ENCODE measurements around the gene ROBO1. TPM values are rescaled to one million over a fixed set of nuclear protein-coding genes. Genes with fewer than 3 reads are reported as not detected.

Gene ROBO1
- total and polyA plus RNA-seq, 2 of the 8 experiments (the other 6 are each of a cell fraction or from before 2014, with no cell fraction given), result 51.4 to 91.0 TPM

DNA sequence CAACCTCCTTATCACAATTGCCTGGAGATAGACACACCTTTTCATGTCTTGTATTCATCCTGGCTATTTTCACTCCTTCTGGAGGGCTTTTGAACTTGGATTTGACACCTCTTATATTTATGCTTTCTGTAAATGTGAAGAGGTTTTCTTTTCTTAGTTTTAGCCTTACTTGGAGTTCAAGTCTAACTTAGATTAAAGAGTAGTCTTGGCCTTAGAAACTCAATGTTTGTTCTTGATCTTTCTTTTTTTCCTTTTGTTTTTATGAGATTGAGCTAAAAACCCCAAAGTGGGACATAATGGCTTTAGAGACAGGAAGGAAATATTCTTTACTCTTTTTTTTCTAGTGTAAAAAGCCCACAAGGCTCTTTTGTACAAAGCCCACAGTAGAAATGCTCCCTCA, 1054.9 kb downstream of the ROBO1 start:
- no peak overlapping the region for H3K27ac ChIP-seq (ENCODE audit: low read depth, low read length)
- H4K5ac ChIP-seq (ENCODE audit: insufficient read length, low read depth, low read length), result no peak overlapping the region
- H3K23me2 ChIP-seq (ENCODE audit: low read depth, low read length), result no peaks in the 10 kb centered on the region
- H3K14ac ChIP-seq (ENCODE audit: insufficient read length), result no peak overlapping the region
- CTCF ChIA-PET (ENCODE audit: partially characterized antibody), result no interaction called here
- H2BK120ac ChIP-seq (replicated peaks; ENCODE audit: low read depth, low read length), result no peak overlapping the region
- no peaks in the 10 kb centered on the region for H3K4me1 ChIP-seq (replicated peaks in 1 of 4; ENCODE audit: control insufficient read depth in 3 of 4, insufficient read depth in 4 of 4, low read length in 3 of 4)
- no peak overlapping the region for H3K56ac ChIP-seq (replicated peaks; ENCODE audit: insufficient read length, low read depth, low read length)
- H2AFZ ChIP-seq (ENCODE audit: low read length), result no peak overlapping the region
- H3K9me3 ChIP-seq (ENCODE audit: insufficient read depth in 2 of 2, low read depth in 1 of 2, low read length in 1 of 2), result no peaks in the 10 kb centered on the region
- H2BK20ac ChIP-seq (ENCODE audit: low read length), result no peak overlapping the region
- H4K91ac ChIP-seq (replicated peaks; ENCODE audit: insufficient read length, low read length), result no peak overlapping the region
- FAIRE-seq, result no peak
- no peak overlapping the region for H2AK5ac ChIP-seq (ENCODE audit: low read depth, low read length)
- H3K79me1 ChIP-seq (ENCODE audit: low read depth, low read length), result no peaks in the 10 kb centered on the region
- H4K20me1 ChIP-seq (replicated peaks in 1 of 2; ENCODE audit: control insufficient read depth in 1 of 2, insufficient read depth in 2 of 2, low read length in 2 of 2), result peaks cover 0 to 1% of the 10 kb centered on the region in 2 experiments
- no peak overlapping the region for H3K4me2 ChIP-seq (ENCODE audit: insufficient read depth in 1 of 2, low read depth in 2 of 2, low read length in 2 of 2)
- H4K8ac ChIP-seq (ENCODE audit: extremely low read depth, insufficient read depth, low read length), result no peak overlapping the region
- no peak overlapping the region for H3K9ac ChIP-seq (replicated peaks in 1 of 4; ENCODE audit: extremely low read depth in 1 of 4, low read depth in 3 of 4, low read length in 3 of 4)
- H3K36me3 ChIP-seq (ENCODE audit: control insufficient read depth in 2 of 4, insufficient read depth in 4 of 4, low read length in 3 of 4), result peaks cover 0 to 8% (median 0%) of the 10 kb centered on the region in 4 experiments; a peak in 3 of 8 replicates
- H2BK5ac ChIP-seq (ENCODE audit: low read depth, low read length), result no peak overlapping the region
- no peak overlapping the region for H2BK15ac ChIP-seq (ENCODE audit: low read length)
- H3K23ac ChIP-seq (ENCODE audit: insufficient read length), result no peak overlapping the region
- H3K79me2 ChIP-seq (ENCODE audit: control insufficient read depth in 1 of 2, insufficient read depth in 2 of 2, low read length in 2 of 2), result no peaks in the 10 kb centered on the region
- H3K27me3 ChIP-seq (replicated peaks in 1 of 4; ENCODE audit: control insufficient read depth in 3 of 4, extremely low read depth in 1 of 4, insufficient read depth in 3 of 4, low read length in 3 of 4), result no peaks in the 10 kb centered on the region
- H3K4ac ChIP-seq (replicated peaks; ENCODE audit: insufficient read length, low read depth, low read length), result no peak overlapping the region
- no peak overlapping the region for H2BK12ac ChIP-seq (ENCODE audit: low read depth, low read length)
- H3K18ac ChIP-seq (ENCODE audit: extremely low read depth, low read length), result no peak overlapping the region
- DNase-seq (ENCODE audit: low read depth in 1 of 2, low spot score in 2 of 2), result no peak
- POLR2A ChIA-PET (ENCODE audit: partially characterized antibody), result no interaction called here
- no peak overlapping the region for H3K4me3 ChIP-seq (ENCODE audit: extremely low read depth in 1 of 4, insufficient read depth in 2 of 4, low read depth in 3 of 4, low read length in 4 of 4)
- TF ChIP-seq RNF2 (IDR thresholded peaks at IDR 0.05; ENCODE audit: borderline replicate concordance, low read depth, low read length, missing control alignments, poor library complexity, severe bottlenecking), result no peak
- no peak for TF ChIP-seq SIX5 (IDR thresholded peaks at IDR 0.05; ENCODE audit: low read depth, low read length)
- TF ChIP-seq, protein P1, sequence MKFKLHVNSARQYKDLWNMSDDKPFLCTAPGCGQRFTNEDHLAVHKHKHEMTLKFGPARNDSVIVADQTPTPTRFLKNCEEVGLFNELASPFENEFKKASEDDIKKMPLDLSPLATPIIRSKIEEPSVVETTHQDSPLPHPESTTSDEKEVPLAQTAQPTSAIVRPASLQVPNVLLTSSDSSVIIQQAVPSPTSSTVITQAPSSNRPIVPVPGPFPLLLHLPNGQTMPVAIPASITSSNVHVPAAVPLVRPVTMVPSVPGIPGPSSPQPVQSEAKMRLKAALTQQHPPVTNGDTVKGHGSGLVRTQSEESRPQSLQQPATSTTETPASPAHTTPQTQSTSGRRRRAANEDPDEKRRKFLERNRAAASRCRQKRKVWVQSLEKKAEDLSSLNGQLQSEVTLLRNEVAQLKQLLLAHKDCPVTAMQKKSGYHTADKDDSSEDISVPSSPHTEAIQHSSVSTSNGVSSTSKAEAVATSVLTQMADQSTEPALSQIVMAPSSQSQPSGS (IDR thresholded peaks at IDR 0.05; ENCODE audit: low read length), result no peak
- no peak for TF ChIP-seq CEBPB (IDR thresholded peaks at IDR 0.05; ENCODE audit: low read depth, low read length)
- TF ChIP-seq CHD1 (IDR thresholded peaks at IDR 0.05; ENCODE audit: low read depth, low read length), result no peak
- no peak for TF ChIP-seq CTBP2 (IDR thresholded peaks at IDR 0.05; ENCODE audit: borderline replicate concordance, insufficient read depth, insufficient read length, low read length)
- TF ChIP-seq CHD2 (IDR thresholded peaks at IDR 0.05; ENCODE audit: low read length), result no peak
- no peak for TF ChIP-seq TEAD4 (IDR thresholded peaks at IDR 0.05; ENCODE audit: low read depth, low read length)
- no peak for TF ChIP-seq ASH2L (IDR thresholded peaks at IDR 0.05; ENCODE audit: low read length)
- TF ChIP-seq MAFK (IDR thresholded peaks at IDR 0.05; ENCODE audit: low read depth, low read length), result no peak
- TF ChIP-seq GTF2F1 (IDR thresholded peaks at IDR 0.05; ENCODE audit: borderline replicate concordance, low read depth, low read length), result no peak
- no peak for TF ChIP-seq KDM4A (IDR thresholded peaks at IDR 0.05; ENCODE audit: low read depth, low read length, severe bottlenecking)
- no peak for TF ChIP-seq SAP30 (IDR thresholded peaks at IDR 0.05; ENCODE audit: insufficient read depth, insufficient replicate concordance, low read length)
